Caco-2 (cell line): ENCODE measurements around the gene UBE2L3. TPM values are rescaled to one million over a fixed set of nuclear protein-coding genes. Genes with fewer than 3 reads are reported as not detected.
"Not testable (repeated sequence)": the region's sequence is repeated elsewhere in the genome, so short reads cannot be mapped to it uniquely, and the experiment has no call there.

ENCODE experiments used
- BruUV-seq: library from RNA; stranded (reverse); fragments of 400-500 nt; replicated peaks from 2 replicates; lab custom pipeline; 2021; lab: Mats Ljungman, UMichigan
- CTCF ChIA-PET: fragments of 300-600 bp; sonication (Branson Sonifier 250); formaldehyde crosslinking; loops from one replicate; lab custom pipeline; 2022; ENCODE audit warnings: antibody characterized with exemption; lab: Charles Lee
- POLR2A ChIA-PET: fragments of 300-600 bp; sonication (Branson Sonifier 250); formaldehyde crosslinking; loops from one replicate; lab custom pipeline; 2022; ENCODE audit warnings: antibody characterized with exemption; lab: Charles Lee
- DNase-seq, 2 experiments: peaks; one replicate each; pipeline versions ENCODE4 v3.0.0 to v3.0.0-alpha.2; 2020 to 2022
- H3K27me3 ChIP-seq: replicated peaks from 2 replicates; pipeline ENCODE4 v1.6.0; 2011; ENCODE audit warnings: low read length; ENCODE audit not compliant: control insufficient read depth, insufficient read depth
- H3K36me3 ChIP-seq: 2 replicates; pipeline ENCODE4 v1.5.1; 2011; ENCODE audit warnings: low read length; ENCODE audit not compliant: control insufficient read depth, insufficient read depth
- H3K4me1 ChIP-seq: fragments of 250-450 bp; sonication (Bioruptor Pico); 2 replicates; pipeline ENCODE4 v1.5.1; 2020; ENCODE audit warnings: mild to moderate bottlenecking
- H3K4me3 ChIP-seq: 2 replicates; pipeline ENCODE4 v1.5.1; 2011; ENCODE audit warnings: low read depth, mild to moderate bottlenecking, control low read depth, low read length
- H3K9me3 ChIP-seq: fragments of 250-450 bp; sonication (Bioruptor Pico); 2 replicates; pipeline ENCODE4 v1.5.1; 2020; ENCODE audit warnings: mild to moderate bottlenecking, moderate library complexity
- H3K27ac Mint-ChIP-seq: one replicate; pipeline ENCODE4 v1.8.0; 2022; ENCODE audit warnings: mixed read lengths; ENCODE audit not compliant: unreplicated experiment
- H3K27me3 Mint-ChIP-seq: one replicate; pipeline ENCODE4 v1.8.0; 2022; ENCODE audit warnings: mixed read lengths; ENCODE audit not compliant: insufficient read depth, unreplicated experiment
- H3K36me3 Mint-ChIP-seq: one replicate; pipeline ENCODE4 v1.8.0; 2022; ENCODE audit warnings: mild to moderate bottlenecking, mixed read lengths; ENCODE audit not compliant: insufficient read depth, unreplicated experiment
- H3K4me1 Mint-ChIP-seq: one replicate; pipeline ENCODE4 v1.8.0; 2022; ENCODE audit warnings: low read depth, mixed read lengths; ENCODE audit not compliant: unreplicated experiment
- H3K4me3 Mint-ChIP-seq: one replicate; pipeline ENCODE4 v1.8.0; 2022; ENCODE audit warnings: mild to moderate bottlenecking, moderate library complexity, mixed read lengths; ENCODE audit not compliant: unreplicated experiment
- H3K9me3 Mint-ChIP-seq: one replicate; pipeline ENCODE4 v1.8.0; 2022; ENCODE audit warnings: mixed read lengths; ENCODE audit not compliant: unreplicated experiment
- intact Hi-C: fragments of 100-400 bp; cut with micrococcal nuclease; formaldehyde crosslinking; loops from one replicate; pipeline ENCODE4 v1.10.0; 2022; ENCODE audit not compliant: unreplicated experiment
- total RNA-seq: library from RNA; stranded (reverse); gene quantifications from 2 replicates; pipeline ENCODE4 v1.2.3, GENCODE V29; 2022
- TF ChIP-seq, protein P1 (sequence below), 2 experiments: fragments of 200-600 bp in 1 of 2; IDR thresholded peaks; 1 replicate in 1 of 2; 2 replicates in 1 of 2; pipeline versions ENCODE4 v1.5.1 to v1.8.0; 2011 to 2022; ENCODE audit warnings: antibody characterized with exemption in 1 of 2, control low read depth in 1 of 2, inconsistent platforms in 1 of 2, low read depth in 1 of 2, low read length in 1 of 2, mild to moderate bottlenecking in 1 of 2, moderate library complexity in 1 of 2; ENCODE audit not compliant: insufficient read depth in 1 of 2, severe bottlenecking in 1 of 2, unreplicated experiment in 1 of 2

Gene UBE2L3
- total RNA-seq, 1 experiment from 2014 or later: 63.4 TPM

DNA sequence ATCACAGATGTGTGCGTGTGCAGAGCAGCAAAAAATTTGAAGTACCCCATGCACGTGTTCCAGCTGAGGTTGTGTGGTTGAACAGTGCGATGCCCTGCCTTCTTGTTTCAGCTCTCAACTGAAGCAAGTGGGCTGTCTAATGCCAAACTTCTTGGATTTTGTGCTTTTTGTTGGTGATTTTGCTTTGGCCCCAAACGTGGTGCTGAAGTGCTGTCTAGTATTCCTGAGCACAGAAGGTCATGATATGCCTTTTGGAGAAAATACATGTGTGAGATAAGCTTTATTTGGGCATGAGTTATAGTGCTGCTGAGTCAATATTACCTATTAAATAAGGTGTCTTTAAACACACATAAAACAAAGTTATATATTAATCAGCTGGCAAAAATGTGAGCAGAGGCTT lies 48.2 kb downstream of the UBE2L3 start:
- Histone ChIP-seq H3K4me3 (no peak overlapping the region), H3K27me3 (no peaks in the 10 kb centered on the region), H3K4me1 (peaks cover 5% of the 10 kb centered on the region; the same call in 1 of the 2 replicates), H3K9me3 (no peaks in the 10 kb centered on the region), H3K36me3 (peaks cover 1% of the 10 kb centered on the region)
- ChIA-PET CTCF (interaction anchor here (1.3 kb wide), 1 partner anchor 14 kb away, joined by 6 read pairs; the partner anchor contains the start of gene YDJC), POLR2A (interaction anchor here (0.6 to 0.7 kb wide), 2 partner anchors 9 to 175 kb away, joined by 3 to 5 read pairs; no protein-coding TSS in a partner anchor)
- TF ChIP-seq, protein P1, sequence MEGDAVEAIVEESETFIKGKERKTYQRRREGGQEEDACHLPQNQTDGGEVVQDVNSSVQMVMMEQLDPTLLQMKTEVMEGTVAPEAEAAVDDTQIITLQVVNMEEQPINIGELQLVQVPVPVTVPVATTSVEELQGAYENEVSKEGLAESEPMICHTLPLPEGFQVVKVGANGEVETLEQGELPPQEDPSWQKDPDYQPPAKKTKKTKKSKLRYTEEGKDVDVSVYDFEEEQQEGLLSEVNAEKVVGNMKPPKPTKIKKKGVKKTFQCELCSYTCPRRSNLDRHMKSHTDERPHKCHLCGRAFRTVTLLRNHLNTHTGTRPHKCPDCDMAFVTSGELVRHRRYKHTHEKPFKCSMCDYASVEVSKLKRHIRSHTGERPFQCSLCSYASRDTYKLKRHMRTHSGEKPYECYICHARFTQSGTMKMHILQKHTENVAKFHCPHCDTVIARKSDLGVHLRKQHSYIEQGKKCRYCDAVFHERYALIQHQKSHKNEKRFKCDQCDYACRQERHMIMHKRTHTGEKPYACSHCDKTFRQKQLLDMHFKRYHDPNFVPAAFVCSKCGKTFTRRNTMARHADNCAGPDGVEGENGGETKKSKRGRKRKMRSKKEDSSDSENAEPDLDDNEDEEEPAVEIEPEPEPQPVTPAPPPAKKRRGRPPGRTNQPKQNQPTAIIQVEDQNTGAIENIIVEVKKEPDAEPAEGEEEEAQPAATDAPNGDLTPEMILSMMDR (IDR thresholded peaks at IDR 0.05; ENCODE audit: insufficient read depth in 1 of 2, low read depth in 1 of 2, low read length in 1 of 2, severe bottlenecking in 1 of 2, unreplicated experiment in 1 of 2): no peak
- Mint-ChIP-seq H3K9me3 (no peaks in the 10 kb centered on the region), H3K4me3 (no peak overlapping the region), H3K27ac (no peak overlapping the region), H3K27me3 (no peaks in the 10 kb centered on the region), H3K36me3 (peaks cover 64% of the 10 kb centered on the region), H3K4me1 (no peaks in the 10 kb centered on the region)
- DNase-seq: no peak
- intact Hi-C loops: no loop called here
- no TSS peak for BruUV-seq

DNA sequence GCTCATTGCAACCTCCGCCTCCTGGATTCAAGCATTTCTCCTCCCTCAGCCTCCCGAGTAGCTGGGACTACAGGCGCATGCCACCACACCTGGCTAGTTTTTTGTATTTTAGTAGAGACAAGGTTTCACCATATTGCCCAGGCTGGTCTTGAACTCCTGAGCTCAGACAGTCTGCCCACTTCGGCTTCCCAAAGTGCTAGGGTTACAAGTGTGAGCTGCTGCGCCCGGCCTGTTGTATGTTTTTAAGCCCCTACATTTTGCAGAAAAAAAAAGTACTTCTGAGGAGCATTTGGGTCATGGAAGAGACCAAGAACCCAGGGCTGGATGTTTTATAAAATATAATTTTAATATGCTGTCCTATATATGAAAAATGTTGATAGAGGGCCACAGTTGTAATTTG lies 49.8 kb downstream of the UBE2L3 start:
- H3K27ac Mint-ChIP-seq, H3K9me3 ChIP-seq, H3K9me3 Mint-ChIP-seq, H3K4me3 ChIP-seq, CTCF ChIA-PET, DNase-seq, BruUV-seq, intact Hi-C loops, H3K4me3 Mint-ChIP-seq, H3K4me1 ChIP-seq, H3K4me1 Mint-ChIP-seq, H3K27me3 Mint-ChIP-seq, POLR2A ChIA-PET, H3K36me3 ChIP-seq, H3K27me3 ChIP-seq: not testable (repeated sequence)
- peaks cover 78% of the 10 kb centered on the region for H3K36me3 Mint-ChIP-seq

DNA sequence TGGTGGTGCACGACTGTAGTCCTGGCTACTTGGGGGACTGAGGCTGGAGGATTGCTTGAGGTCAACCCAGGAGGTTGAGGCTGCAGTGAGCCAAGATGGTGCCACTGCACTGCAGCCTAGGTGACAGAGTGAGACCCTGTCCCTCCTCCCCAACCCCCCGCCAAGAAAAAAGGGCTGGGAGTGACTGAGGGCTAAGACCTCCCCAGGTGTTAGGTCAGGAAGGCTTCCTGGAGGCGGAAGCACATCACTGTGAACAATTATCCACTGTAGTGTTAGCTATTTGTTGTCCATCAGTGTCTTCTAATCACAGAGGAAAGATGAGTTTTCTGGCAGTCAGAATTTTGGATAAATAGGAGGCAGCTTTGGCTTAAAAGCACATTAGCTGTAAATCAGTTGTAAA lies 53.5 kb downstream of the UBE2L3 start:
- H3K4me3 ChIP-seq: no peak overlapping the region
- DNase-seq: no peak
- no peaks in the 10 kb centered on the region for H3K27me3 ChIP-seq
- H3K9me3 ChIP-seq: no peaks in the 10 kb centered on the region
- no TSS peak for BruUV-seq
- no peak overlapping the region for H3K27ac Mint-ChIP-seq
- peaks cover 11% of the 10 kb centered on the region for H3K4me1 Mint-ChIP-seq
- intact Hi-C loops: no loop called here
- CTCF ChIA-PET: interaction anchor here (1.1 kb wide), 1 partner anchor 26 kb away, joined by 3 read pairs; no protein-coding TSS in a partner anchor
- peaks cover 78% of the 10 kb centered on the region for H3K36me3 Mint-ChIP-seq
- TF ChIP-seq, protein P1 (IDR thresholded peaks at IDR 0.05; ENCODE audit: insufficient read depth in 1 of 2, low read depth in 1 of 2, low read length in 1 of 2, severe bottlenecking in 1 of 2, unreplicated experiment in 1 of 2): no peak
- POLR2A ChIA-PET: no interaction called here
- no peaks in the 10 kb centered on the region; the same call in 1 of the 2 replicates for H3K36me3 ChIP-seq
- peaks cover under 1% of the 10 kb centered on the region; the same call in 1 of the 2 replicates for H3K4me1 ChIP-seq
- no peak overlapping the region for H3K4me3 Mint-ChIP-seq
- H3K27me3 Mint-ChIP-seq: no peaks in the 10 kb centered on the region
- H3K9me3 Mint-ChIP-seq: no peaks in the 10 kb centered on the region
